Liver (tissue), 9 donors: ENCODE results near the gene NPEPL1. TPM values are rescaled to one million over a fixed set of nuclear protein-coding genes. Genes with fewer than 3 reads are reported as not detected.

ENCODE experiments used
- DNase-seq: peaks from one replicate; pipeline ENCODE4 v3.0.0-alpha.2; 2017; ENCODE audit warnings: low spot score
- H3K27ac ChIP-seq, 2 donors: one replicate each; pipeline ENCODE4 v1.7.0; 2013; ENCODE audit warnings: inconsistent platforms in 2 of 2, low read length in 2 of 2, control low read depth in 1 of 2, low read depth in 1 of 2, mild to moderate bottlenecking in 1 of 2
- H3K27me3 ChIP-seq, 4 donors: one replicate each; pipeline versions ENCODE4 v1.6.1 to v1.7.0; 2013; ENCODE audit warnings: low read length in 3 of 4, inconsistent platforms in 1 of 4, mild to moderate bottlenecking in 1 of 4, moderate library complexity in 1 of 4; ENCODE audit not compliant: control insufficient read depth in 4 of 4, insufficient read depth in 4 of 4
- H3K36me3 ChIP-seq, 4 donors: one replicate each; pipeline versions ENCODE4 v1.6.1 to v1.7.0; 2013; ENCODE audit warnings: low read length in 3 of 4, mild to moderate bottlenecking in 3 of 4, low read depth in 1 of 4, moderate library complexity in 1 of 4; ENCODE audit not compliant: control insufficient read depth in 4 of 4, insufficient read depth in 3 of 4
- H3K4me1 ChIP-seq, 4 donors: one replicate each; pipeline versions ENCODE4 v1.6.1 to v1.7.0; 2013; ENCODE audit warnings: low read length in 3 of 4, mild to moderate bottlenecking in 3 of 4, moderate library complexity in 1 of 4; ENCODE audit not compliant: control insufficient read depth in 4 of 4, insufficient read depth in 4 of 4
- H3K4me3 ChIP-seq, 3 donors: one replicate each; pipeline versions ENCODE4 v1.6.1 to v1.7.0; 2013; ENCODE audit warnings: low read length in 3 of 3, control low read depth in 1 of 3, low read depth in 1 of 3, mild to moderate bottlenecking in 1 of 3
- H3K9ac ChIP-seq, 2 donors: one replicate each; pipeline ENCODE4 v1.7.0; 2013; ENCODE audit warnings: low read length in 2 of 2, mild to moderate bottlenecking in 2 of 2, moderate library complexity in 2 of 2, control low read depth in 1 of 2, low read depth in 1 of 2
- H3K9me3 ChIP-seq, 4 donors: one replicate each; pipeline versions ENCODE4 v1.6.1 to v1.7.0; 2013; ENCODE audit warnings: low read length in 3 of 4; ENCODE audit not compliant: control insufficient read depth in 4 of 4
- EGR1 ChIP-seq, 2 donors: IDR thresholded peaks; 2 replicates each; pipeline ENCODE4 v1.6.1; 2016 to 2018; ENCODE audit warnings: antibody characterized with exemption in 2 of 2, low read depth in 2 of 2
- FOXA1 ChIP-seq: IDR thresholded peaks from 2 replicates; pipeline ENCODE4 v1.6.1; 2016; ENCODE audit warnings: antibody characterized with exemption
- FOXA2 ChIP-seq: IDR thresholded peaks from 2 replicates; pipeline ENCODE4 v1.6.1; 2016; ENCODE audit warnings: antibody characterized with exemption
- GABPA ChIP-seq, 2 donors: IDR thresholded peaks in 1 of 2; conservative IDR thresholded peaks in 1 of 2; 2 replicates each; pipeline ENCODE4 v1.6.1; 2016; ENCODE audit warnings: antibody characterized with exemption in 2 of 2, mild to moderate bottlenecking in 1 of 2, moderate library complexity in 1 of 2
- HNF4A ChIP-seq, 2 donors: conservative IDR thresholded peaks; 2 replicates each; pipeline ENCODE4 v1.6.1; 2016; ENCODE audit warnings: antibody characterized with exemption in 2 of 2, mild to moderate bottlenecking in 2 of 2
- HNF4G ChIP-seq: IDR thresholded peaks from 2 replicates; pipeline ENCODE4 v1.6.1; 2016; ENCODE audit warnings: antibody characterized with exemption
- JUND ChIP-seq, 2 donors: IDR thresholded peaks; 2 replicates each; pipeline ENCODE4 v1.6.1; 2016; ENCODE audit warnings: antibody characterized with exemption in 2 of 2
- NR2F2 ChIP-seq: IDR thresholded peaks from 2 replicates; pipeline ENCODE4 v1.6.1; 2016; ENCODE audit warnings: antibody characterized with exemption
- RAD21 ChIP-seq, 2 donors: IDR thresholded peaks; 2 replicates each; pipeline ENCODE4 v1.6.1; 2016; ENCODE audit warnings: antibody characterized with exemption in 2 of 2, mild to moderate bottlenecking in 2 of 2
- RXRA ChIP-seq, 2 donors: IDR thresholded peaks; 2 replicates each; pipeline ENCODE4 v1.6.1; 2017 to 2018; ENCODE audit warnings: antibody characterized with exemption in 2 of 2, mild to moderate bottlenecking in 1 of 2
- SP1 ChIP-seq: IDR thresholded peaks from 2 replicates; pipeline ENCODE4 v1.6.1; 2018; ENCODE audit warnings: antibody characterized with exemption, mild to moderate bottlenecking
- TAF1 ChIP-seq: conservative IDR thresholded peaks from 2 replicates; pipeline ENCODE4 v1.6.1; 2016; ENCODE audit warnings: antibody characterized with exemption, mild to moderate bottlenecking
- YY1 ChIP-seq: IDR thresholded peaks from 2 replicates; pipeline ENCODE4 v1.6.1; 2016; ENCODE audit warnings: antibody characterized with exemption, mild to moderate bottlenecking
- WGBS: extraction: QIAGEN DNeasy Blood & Tissue Kit; methylation state at CpG from one replicate; pipeline ENCODE4 v1.1.7; 2013; 5-methylcytosine and 5-hydroxymethylcytosine counted together
- polyA plus RNA-seq, 2 donors: library from polyadenylated mRNA; stranded (reverse) in 1 of 2; unstranded in 1 of 2; fragments of 200-250 nt in 1 of 2; fragments of >200 nt in 1 of 2; fragmentation: Nextera tagmentation in 1 of 2; extraction: Ambion mirVana in 1 of 2; gene quantifications; one replicate each; pipeline versions ENCODE4 v1.2.1 to v1.2.3, GENCODE V29; 2013 to 2015
- total RNA-seq, 2 donors: library from RNA; depleted of rRNA; stranded (reverse); fragments of >200 nt; gene quantifications; one replicate each; pipeline ENCODE4 v1.2.3, GENCODE V29; 2014
- TF ChIP-seq, protein P1 (sequence below): IDR thresholded peaks from 2 replicates; pipeline ENCODE4 v1.6.1; 2016; ENCODE audit warnings: antibody characterized with exemption
- TF ChIP-seq, protein P2 (sequence below): IDR thresholded peaks from 2 replicates; pipeline ENCODE4 v1.6.1; 2016; ENCODE audit warnings: antibody characterized with exemption, mild to moderate bottlenecking
- TF ChIP-seq, protein P3 (sequence below): IDR thresholded peaks from 2 replicates; pipeline ENCODE4 v1.6.1; 2016; ENCODE audit warnings: antibody characterized with exemption
- TF ChIP-seq, protein P4 (sequence below): IDR thresholded peaks from 2 replicates; pipeline ENCODE4 v1.6.1; 2016; ENCODE audit warnings: antibody characterized with exemption
- TF ChIP-seq, protein P5 (sequence below): fragments of 150-350 bp; IDR thresholded peaks from 2 replicates; pipeline ENCODE4 v1.5.1; 2017; ENCODE audit warnings: improper control_type of control experiment, low read depth, low read length; ENCODE audit not compliant: missing input control
- donor health status: healthy.
- donor health status: healthy.
- donor health status: healthy.
- donor health status: healthy.
- donor health status: healthy.

The NPEPL1 gene
- total and polyA plus RNA-seq, 4 donors, result 8.0 to 13.3 (median 10.9) TPM

DNA sequence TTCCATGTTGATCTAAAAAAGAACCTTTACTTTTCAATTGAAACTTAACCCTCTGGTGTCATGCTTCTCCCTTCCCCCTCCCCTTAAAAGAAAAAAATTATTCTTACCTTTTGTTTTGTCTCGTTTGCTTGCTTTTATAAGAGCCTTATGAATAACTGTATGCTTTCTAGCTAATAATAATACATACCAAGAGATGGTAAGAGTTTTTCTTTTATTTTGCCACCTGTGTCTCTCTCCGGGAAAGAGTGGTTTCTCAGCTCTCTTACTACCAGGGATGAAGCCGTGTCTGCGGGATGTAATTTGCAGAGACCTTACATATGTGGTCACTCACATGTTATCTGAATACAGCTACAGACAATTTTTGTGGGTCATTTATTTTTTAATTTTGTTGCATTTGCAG, 33.8 kb upstream of the NPEPL1 start:
- Histone ChIP-seq H3K4me1 (peaks cover 3 to 19% (median 15%) of the 10 kb centered on the region in 4 donors), H3K4me3 (no peak overlapping the region), H3K9me3 (no peaks in the 10 kb centered on the region), H3K27me3 (no peaks in the 10 kb centered on the region), H3K36me3 (peaks cover 0 to 7% (median 6%) of the 10 kb centered on the region in 4 donors), H3K9ac (no peak overlapping the region), H3K27ac (no peak overlapping the region)
- TF ChIP-seq, protein P1, sequence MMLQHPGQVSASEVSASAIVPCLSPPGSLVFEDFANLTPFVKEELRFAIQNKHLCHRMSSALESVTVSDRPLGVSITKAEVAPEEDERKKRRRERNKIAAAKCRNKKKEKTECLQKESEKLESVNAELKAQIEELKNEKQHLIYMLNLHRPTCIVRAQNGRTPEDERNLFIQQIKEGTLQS, result no peak
- TF ChIP-seq JUND (IDR thresholded peaks at IDR 0.05) (no peak), FOXA1 (no peak), EGR1 (IDR thresholded peaks at IDR 0.05; ENCODE audit: low read depth in 2 of 2) (no peak), HNF4G (no peak), HNF4A (conservative IDR thresholded peaks at IDR 0.05) (no peak), NR2F2 (no peak), FOXA2 (no peak), TAF1 (no peak), GABPA (IDR thresholded peaks at IDR 0.05 in 1 of 2, conservative IDR thresholded peaks at IDR 0.05 in 1 of 2) (no peak), SP1 (no peak), RXRA (IDR thresholded peaks at IDR 0.05) (no peak), YY1 (no peak), RAD21 (IDR thresholded peaks at IDR 0.05) (no peak)
- TF ChIP-seq, protein P2, sequence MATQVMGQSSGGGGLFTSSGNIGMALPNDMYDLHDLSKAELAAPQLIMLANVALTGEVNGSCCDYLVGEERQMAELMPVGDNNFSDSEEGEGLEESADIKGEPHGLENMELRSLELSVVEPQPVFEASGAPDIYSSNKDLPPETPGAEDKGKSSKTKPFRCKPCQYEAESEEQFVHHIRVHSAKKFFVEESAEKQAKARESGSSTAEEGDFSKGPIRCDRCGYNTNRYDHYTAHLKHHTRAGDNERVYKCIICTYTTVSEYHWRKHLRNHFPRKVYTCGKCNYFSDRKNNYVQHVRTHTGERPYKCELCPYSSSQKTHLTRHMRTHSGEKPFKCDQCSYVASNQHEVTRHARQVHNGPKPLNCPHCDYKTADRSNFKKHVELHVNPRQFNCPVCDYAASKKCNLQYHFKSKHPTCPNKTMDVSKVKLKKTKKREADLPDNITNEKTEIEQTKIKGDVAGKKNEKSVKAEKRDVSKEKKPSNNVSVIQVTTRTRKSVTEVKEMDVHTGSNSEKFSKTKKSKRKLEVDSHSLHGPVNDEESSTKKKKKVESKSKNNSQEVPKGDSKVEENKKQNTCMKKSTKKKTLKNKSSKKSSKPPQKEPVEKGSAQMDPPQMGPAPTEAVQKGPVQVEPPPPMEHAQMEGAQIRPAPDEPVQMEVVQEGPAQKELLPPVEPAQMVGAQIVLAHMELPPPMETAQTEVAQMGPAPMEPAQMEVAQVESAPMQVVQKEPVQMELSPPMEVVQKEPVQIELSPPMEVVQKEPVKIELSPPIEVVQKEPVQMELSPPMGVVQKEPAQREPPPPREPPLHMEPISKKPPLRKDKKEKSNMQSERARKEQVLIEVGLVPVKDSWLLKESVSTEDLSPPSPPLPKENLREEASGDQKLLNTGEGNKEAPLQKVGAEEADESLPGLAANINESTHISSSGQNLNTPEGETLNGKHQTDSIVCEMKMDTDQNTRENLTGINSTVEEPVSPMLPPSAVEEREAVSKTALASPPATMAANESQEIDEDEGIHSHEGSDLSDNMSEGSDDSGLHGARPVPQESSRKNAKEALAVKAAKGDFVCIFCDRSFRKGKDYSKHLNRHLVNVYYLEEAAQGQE, result no peak
- TF ChIP-seq, protein P3, sequence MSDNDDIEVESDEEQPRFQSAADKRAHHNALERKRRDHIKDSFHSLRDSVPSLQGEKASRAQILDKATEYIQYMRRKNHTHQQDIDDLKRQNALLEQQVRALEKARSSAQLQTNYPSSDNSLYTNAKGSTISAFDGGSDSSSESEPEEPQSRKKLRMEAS, result no peak
- TF ChIP-seq, protein P4, sequence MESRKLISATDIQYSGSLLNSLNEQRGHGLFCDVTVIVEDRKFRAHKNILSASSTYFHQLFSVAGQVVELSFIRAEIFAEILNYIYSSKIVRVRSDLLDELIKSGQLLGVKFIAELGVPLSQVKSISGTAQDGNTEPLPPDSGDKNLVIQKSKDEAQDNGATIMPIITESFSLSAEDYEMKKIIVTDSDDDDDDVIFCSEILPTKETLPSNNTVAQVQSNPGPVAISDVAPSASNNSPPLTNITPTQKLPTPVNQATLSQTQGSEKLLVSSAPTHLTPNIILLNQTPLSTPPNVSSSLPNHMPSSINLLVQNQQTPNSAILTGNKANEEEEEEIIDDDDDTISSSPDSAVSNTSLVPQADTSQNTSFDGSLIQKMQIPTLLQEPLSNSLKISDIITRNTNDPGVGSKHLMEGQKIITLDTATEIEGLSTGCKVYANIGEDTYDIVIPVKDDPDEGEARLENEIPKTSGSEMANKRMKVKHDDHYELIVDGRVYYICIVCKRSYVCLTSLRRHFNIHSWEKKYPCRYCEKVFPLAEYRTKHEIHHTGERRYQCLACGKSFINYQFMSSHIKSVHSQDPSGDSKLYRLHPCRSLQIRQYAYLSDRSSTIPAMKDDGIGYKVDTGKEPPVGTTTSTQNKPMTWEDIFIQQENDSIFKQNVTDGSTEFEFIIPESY, result no peak
- TF ChIP-seq, protein P5, sequence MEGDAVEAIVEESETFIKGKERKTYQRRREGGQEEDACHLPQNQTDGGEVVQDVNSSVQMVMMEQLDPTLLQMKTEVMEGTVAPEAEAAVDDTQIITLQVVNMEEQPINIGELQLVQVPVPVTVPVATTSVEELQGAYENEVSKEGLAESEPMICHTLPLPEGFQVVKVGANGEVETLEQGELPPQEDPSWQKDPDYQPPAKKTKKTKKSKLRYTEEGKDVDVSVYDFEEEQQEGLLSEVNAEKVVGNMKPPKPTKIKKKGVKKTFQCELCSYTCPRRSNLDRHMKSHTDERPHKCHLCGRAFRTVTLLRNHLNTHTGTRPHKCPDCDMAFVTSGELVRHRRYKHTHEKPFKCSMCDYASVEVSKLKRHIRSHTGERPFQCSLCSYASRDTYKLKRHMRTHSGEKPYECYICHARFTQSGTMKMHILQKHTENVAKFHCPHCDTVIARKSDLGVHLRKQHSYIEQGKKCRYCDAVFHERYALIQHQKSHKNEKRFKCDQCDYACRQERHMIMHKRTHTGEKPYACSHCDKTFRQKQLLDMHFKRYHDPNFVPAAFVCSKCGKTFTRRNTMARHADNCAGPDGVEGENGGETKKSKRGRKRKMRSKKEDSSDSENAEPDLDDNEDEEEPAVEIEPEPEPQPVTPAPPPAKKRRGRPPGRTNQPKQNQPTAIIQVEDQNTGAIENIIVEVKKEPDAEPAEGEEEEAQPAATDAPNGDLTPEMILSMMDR, result no peak
- WGBS, result 92% methylated on average over 4 of the region's 4 CpGs
- DNase-seq, result no peak
